Subcutaneous adipose tissue (tissue), 4 donors: ENCODE measurements around the gene RUVBL1. TPM values are rescaled to one million over a fixed set of nuclear protein-coding genes. Genes with fewer than 3 reads are reported as not detected.

ENCODE experiments used
- total RNA-seq, 4 donors: library from RNA; depleted of rRNA; stranded (reverse); fragments of >200 nt; gene quantifications; one replicate each; pipeline ENCODE4 v1.1.0, GENCODE V29; 2016
- TF ChIP-seq, protein P1 (sequence below): fragments of 450-650 bp; IDR thresholded peaks from one replicate; pipeline ENCODE4 v1.5.1; 2016; ENCODE audit warnings: low read depth, mild to moderate bottlenecking, control low read depth, antibody characterized with exemption, moderate library complexity

RUVBL1 gene
- total RNA-seq, 4 donors from 2014 or later = 14.1 to 29.3 (median 17.1) TPM

DNA sequence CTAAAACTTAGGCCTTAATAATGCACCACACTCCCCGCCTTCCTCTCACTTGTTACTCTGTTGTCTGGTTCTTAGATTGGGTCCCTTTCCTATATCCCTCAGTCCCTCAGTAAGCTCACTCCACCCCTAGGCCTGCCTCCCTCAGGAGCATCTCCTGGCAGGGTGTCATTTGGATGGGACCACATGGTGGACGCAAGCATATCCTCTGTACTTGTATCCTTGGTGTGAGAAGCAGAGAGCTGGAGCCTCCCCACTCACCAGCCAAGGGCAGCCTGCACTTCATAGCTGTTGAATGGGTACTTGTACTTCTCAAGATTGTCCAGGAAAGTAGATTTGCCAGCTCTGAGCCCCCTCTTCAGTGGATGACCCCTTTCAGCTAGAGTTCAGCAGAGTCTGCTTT lies 59.7 kb downstream of the RUVBL1 start:
- TF ChIP-seq, protein P1, sequence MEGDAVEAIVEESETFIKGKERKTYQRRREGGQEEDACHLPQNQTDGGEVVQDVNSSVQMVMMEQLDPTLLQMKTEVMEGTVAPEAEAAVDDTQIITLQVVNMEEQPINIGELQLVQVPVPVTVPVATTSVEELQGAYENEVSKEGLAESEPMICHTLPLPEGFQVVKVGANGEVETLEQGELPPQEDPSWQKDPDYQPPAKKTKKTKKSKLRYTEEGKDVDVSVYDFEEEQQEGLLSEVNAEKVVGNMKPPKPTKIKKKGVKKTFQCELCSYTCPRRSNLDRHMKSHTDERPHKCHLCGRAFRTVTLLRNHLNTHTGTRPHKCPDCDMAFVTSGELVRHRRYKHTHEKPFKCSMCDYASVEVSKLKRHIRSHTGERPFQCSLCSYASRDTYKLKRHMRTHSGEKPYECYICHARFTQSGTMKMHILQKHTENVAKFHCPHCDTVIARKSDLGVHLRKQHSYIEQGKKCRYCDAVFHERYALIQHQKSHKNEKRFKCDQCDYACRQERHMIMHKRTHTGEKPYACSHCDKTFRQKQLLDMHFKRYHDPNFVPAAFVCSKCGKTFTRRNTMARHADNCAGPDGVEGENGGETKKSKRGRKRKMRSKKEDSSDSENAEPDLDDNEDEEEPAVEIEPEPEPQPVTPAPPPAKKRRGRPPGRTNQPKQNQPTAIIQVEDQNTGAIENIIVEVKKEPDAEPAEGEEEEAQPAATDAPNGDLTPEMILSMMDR = no peak

DNA sequence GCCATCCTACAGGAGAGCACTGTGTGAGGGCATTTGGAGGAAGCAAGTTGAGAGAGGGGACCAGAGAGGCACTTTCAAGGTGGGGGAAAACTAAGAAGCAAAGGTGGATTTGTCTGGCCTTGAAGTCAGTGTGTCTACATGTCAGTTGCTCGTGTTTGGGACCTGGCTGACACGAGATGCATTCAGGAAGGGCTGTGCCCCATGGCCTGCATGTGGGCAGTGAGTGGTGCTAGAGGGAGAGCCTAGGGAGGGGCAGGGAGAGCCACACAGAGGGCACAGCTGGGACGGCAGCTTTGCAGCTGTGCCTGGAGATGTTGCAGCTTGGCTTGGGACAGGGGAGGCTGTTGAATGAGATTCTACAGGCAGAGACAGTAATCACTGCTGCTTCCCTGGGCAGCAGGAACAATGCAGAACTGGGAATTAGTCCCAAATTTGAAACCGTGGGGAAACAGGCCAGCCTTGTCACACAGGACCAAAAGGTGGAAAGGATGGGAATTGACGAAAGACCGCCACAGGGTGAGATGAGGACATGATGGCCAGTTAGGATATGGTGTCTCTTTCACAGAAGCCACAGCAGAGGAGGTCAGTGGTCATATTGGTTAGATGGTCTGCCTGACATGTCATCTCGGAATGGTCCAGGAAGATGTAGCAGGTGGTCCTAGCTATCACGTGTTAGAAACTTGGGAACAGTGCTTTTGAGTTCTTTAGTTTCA lies 61.4 kb downstream of the RUVBL1 start:
- TF ChIP-seq, protein P1 = no peak

DNA sequence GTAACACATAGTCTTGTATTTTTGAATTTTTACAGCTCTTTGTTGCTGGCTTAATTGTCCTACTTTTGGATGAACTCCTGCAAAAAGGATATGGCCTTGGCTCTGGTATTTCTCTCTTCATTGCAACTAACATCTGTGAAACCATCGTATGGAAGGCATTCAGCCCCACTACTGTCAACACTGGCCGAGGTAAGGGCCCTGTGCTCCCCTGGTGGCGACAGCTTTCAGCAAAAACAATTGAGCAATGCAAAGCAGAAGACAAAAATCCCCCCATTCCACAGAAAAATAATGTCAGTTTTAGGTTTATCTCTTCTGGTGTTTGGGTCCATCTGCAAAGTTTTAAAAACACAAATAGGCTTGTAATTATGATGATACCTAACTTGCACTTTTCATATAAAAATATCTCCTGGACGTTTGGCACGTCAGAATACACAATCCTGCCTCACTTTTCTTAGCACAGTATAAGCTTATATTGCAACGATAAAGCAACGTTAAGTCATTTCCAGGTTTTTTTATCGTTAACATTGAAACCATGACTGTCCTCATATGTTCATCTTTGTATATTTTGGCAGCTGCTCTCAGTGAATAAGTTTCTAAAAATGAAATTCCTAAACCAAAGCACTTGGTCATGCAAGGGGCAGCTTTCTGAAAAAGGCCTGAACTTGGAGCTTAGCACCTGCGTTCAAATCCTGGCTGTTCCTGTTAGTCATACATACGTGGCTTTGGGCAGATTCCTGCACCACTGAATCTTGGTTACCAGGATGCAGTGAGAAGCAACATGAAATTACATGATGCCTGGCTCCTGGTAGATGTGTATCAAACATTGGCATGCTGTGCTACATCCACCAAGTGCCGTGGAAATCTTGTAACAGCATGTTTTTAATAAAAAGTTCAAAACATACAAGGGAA lies 62.9 kb downstream of the RUVBL1 start:
- TF ChIP-seq, protein P1 = no peak

DNA sequence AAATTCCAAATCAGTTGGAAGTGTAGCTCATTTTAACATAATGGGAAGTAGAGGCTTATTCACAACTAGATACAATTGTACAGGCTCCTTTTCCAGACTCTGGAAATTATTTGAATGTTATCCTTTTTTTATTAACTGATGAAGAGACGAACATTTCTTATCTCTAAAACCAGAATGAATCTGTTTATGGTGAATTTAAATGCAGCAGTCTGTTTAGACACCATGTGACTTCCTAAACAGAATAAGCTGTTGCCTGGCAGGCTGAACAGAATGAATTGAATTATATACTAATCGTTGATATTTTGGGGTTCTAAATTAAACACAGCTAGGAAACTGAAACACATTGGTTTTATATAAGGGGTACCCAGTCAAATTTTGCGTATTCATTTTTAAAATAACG lies 67.4 kb downstream of the RUVBL1 start:
- TF ChIP-seq, protein P1 = no peak

DNA sequence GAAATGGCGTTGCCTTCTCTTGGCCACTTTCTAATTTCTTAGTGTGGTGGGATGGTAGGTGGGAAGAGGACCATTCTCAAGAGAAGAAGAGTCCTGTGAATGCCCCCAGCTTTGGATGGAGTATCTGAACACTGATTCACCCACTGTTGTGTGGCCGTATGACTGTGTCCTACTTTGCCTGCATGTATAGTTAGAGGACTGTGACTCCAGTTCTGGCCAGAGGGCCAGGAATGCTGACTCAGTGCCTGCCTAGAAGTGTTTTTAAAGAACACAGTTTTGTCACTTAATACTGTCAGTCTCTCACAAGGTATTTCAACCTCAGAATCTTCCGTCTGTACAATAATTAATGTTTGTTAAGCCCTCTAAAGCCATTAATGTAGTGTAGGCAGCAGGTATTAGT lies 69.2 kb downstream of the RUVBL1 start:
- TF ChIP-seq, protein P1 = no peak

DNA sequence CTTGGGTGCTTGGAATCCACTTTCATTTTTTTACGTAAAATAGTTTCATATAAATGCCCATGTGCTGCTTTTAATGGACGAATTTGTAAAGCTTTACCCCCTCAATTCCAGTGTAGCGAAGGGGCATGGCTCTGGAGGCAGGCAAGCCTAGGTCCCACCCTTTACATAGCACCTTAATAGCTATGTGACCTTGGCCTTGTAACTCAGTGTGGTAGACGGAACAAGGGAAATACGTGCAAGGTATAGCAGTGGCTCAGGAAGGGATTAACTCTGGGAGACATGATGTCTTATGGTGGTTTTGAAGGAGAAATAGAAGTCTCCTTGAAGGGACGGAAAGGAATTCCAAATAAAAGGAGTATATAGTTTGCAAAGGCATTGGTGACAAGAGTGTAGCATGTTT lies 70.0 kb downstream of the RUVBL1 start:
- TF ChIP-seq, protein P1 = no peak
